Measurements from ENCODE around the gene KCNK15.

The KCNK15 gene

GRCh38 chr20:44707018-44707579 is 38.6 kb upstream of the KCNK15 start:
- TF ChIP-seq POLR2A (IDR thresholded peaks at IDR 0.05; ENCODE audit: low read length) (no peak), GATA1 (IDR thresholded peaks at IDR 0.05; ENCODE audit: low read depth, low read length) (no peak)
- no peak for DNase-seq

- no peak for DNase-seq
- TF ChIP-seq GATA1 (IDR thresholded peaks at IDR 0.05; ENCODE audit: low read depth, low read length) (no peak), POLR2A (IDR thresholded peaks at IDR 0.05; ENCODE audit: low read length) (no peak)
Measured at GRCh38 chr20:44709380-44709779, 36.3 kb upstream of the KCNK15 start.

- TF ChIP-seq POLR2A (IDR thresholded peaks at IDR 0.05; ENCODE audit: low read length), result no peak
- no peak for TF ChIP-seq GATA1 (IDR thresholded peaks at IDR 0.05; ENCODE audit: low read depth, low read length)
Measured at GRCh38 chr20:44709797-44710196, 35.9 kb upstream of the KCNK15 start.

GRCh38 chr20:44711237-44711636 is 34.4 kb upstream of the KCNK15 start:
- no peak for TF ChIP-seq GATA1 (IDR thresholded peaks at IDR 0.05; ENCODE audit: low read depth, low read length)
- TF ChIP-seq POLR2A (IDR thresholded peaks at IDR 0.05; ENCODE audit: low read length), result no peak

More at GRCh38 chr20:44709797-44710196, 35.9 kb upstream of the KCNK15 start:
- DNase-seq, result no peak

GRCh38 chr20:44714102-44714700 is 31.5 kb upstream of the KCNK15 start:
- TF ChIP-seq GATA1 (IDR thresholded peaks at IDR 0.05; ENCODE audit: low read depth, low read length) (no peak), POLR2A (IDR thresholded peaks at IDR 0.05; ENCODE audit: low read length) (no peak)
- no peak for DNase-seq

More at GRCh38 chr20:44711237-44711636, 34.4 kb upstream of the KCNK15 start:
- DNase-seq, result no peak

GRCh38 chr20:44714701-44715498 is 30.8 kb upstream of the KCNK15 start, which contains the start of gene CCN5:
Gene CCN5 (plus strand): TSS chr20:44715369. CDS start chr20:44715391, 22 bp downstream.
- peak; percentile 72 to 76 for DNase-seq

GRCh38 chr20:44715499-44716308 is 30.0 kb upstream of the KCNK15 start:
- TF ChIP-seq GATA1 (IDR thresholded peaks at IDR 0.05; ENCODE audit: low read depth, low read length), result no peak
- TF ChIP-seq POLR2A (IDR thresholded peaks at IDR 0.05; ENCODE audit: low read length), result no peak
- DNase-seq, result no peak

More at GRCh38 chr20:44714701-44715498, 30.8 kb upstream of the KCNK15 start, which contains the start of gene CCN5:
- TF ChIP-seq POLR2A (IDR thresholded peaks at IDR 0.05; ENCODE audit: low read length) (no peak), GATA1 (IDR thresholded peaks at IDR 0.05; ENCODE audit: low read depth, low read length) (no peak)

GRCh38 chr20:44716309-44717106 is 29.2 kb upstream of the KCNK15 start:
- TF ChIP-seq POLR2A (IDR thresholded peaks at IDR 0.05; ENCODE audit: low read length) (no peak), GATA1 (IDR thresholded peaks at IDR 0.05; ENCODE audit: low read depth, low read length) (no peak)
- no peak for DNase-seq

- no peak for TF ChIP-seq GATA1 (IDR thresholded peaks at IDR 0.05; ENCODE audit: low read depth, low read length)
- DNase-seq, result no peak
Measured at GRCh38 chr20:44717986-44718385, 27.7 kb upstream of the KCNK15 start.

- no peak for DNase-seq
- TF ChIP-seq POLR2A (IDR thresholded peaks at IDR 0.05; ENCODE audit: low read length) (no peak), GATA1 (IDR thresholded peaks at IDR 0.05; ENCODE audit: low read depth, low read length) (no peak)
Measured at GRCh38 chr20:44719841-44720240, 25.8 kb upstream of the KCNK15 start.

- no peak for TF ChIP-seq GATA1 (IDR thresholded peaks at IDR 0.05; ENCODE audit: low read depth, low read length)
- TF ChIP-seq POLR2A (IDR thresholded peaks at IDR 0.05; ENCODE audit: low read length), result no peak
- DNase-seq, result no peak
Measured at GRCh38 chr20:44720621-44720996, 25.1 kb upstream of the KCNK15 start.

- DNase-seq, result no peak
- TF ChIP-seq POLR2A (IDR thresholded peaks at IDR 0.05; ENCODE audit: low read length), result no peak
- no peak for TF ChIP-seq GATA1 (IDR thresholded peaks at IDR 0.05; ENCODE audit: low read depth, low read length)
Measured at GRCh38 chr20:44720997-44721784, 24.5 kb upstream of the KCNK15 start.

Data from erythroblast (primary cell).